Erythroblast (primary cell): ENCODE data around the gene SIGLEC5.
"Not testable (repeated sequence)": the region's sequence is repeated elsewhere in the genome, so short reads cannot be mapped to it uniquely, and the experiment has no call there.

ENCODE experiments used
- DNase-seq, 2 experiments: peaks; one replicate each; lab custom pipeline; 2025; lab: John Stamatoyannopoulos, UW
- GATA1 ChIP-seq: IDR thresholded peaks from 2 replicates; pipeline ENCODE4 v1.6.1; 2011; ENCODE audit warnings: low read depth, mild to moderate bottlenecking, control low read depth, low read length, moderate library complexity
- POLR2A ChIP-seq: IDR thresholded peaks from 2 replicates; pipeline ENCODE4 v1.6.1; 2011; ENCODE audit warnings: mild to moderate bottlenecking, low read length

The SIGLEC5 gene

GRCh38 chr19:51630315-51630714 is at the start of gene SIGLEC5:
TSS of gene SIGLEC5 (minus strand) at chr19:51630401. CDS start at chr19:51630335, 66 bp downstream.
- DNase-seq, result not testable (repeated sequence)

- TF ChIP-seq GATA1 (no peak), POLR2A (no peak)
- no peak for DNase-seq
Measured at GRCh38 chr19:51676566-51677083, 46.4 kb upstream of the SIGLEC5 start.

GRCh38 chr19:51675911-51676565 is 45.8 kb upstream of the SIGLEC5 start:
- peak; percentile 54 to 66 for DNase-seq

- DNase-seq, result no peak
- no peak for TF ChIP-seq GATA1
Measured at GRCh38 chr19:51668216-51668615, 38.0 kb upstream of the SIGLEC5 start.

GRCh38 chr19:51664997-51665396 is 34.8 kb upstream of the SIGLEC5 start:
- DNase-seq, result no peak
- TF ChIP-seq POLR2A, result no peak
- TF ChIP-seq GATA1, result no peak

- TF ChIP-seq POLR2A, result no peak
- no peak for TF ChIP-seq GATA1
- DNase-seq, result no peak
Measured at GRCh38 chr19:51664131-51664530, 33.9 kb upstream of the SIGLEC5 start.

- no peak for DNase-seq
- no peak for TF ChIP-seq POLR2A
- no peak for TF ChIP-seq GATA1
Measured at GRCh38 chr19:51663650-51664049, 33.4 kb upstream of the SIGLEC5 start.

GRCh38 chr19:51660975-51661600 is 30.9 kb upstream of the SIGLEC5 start:
- TF ChIP-seq POLR2A, result no peak
- no peak for TF ChIP-seq GATA1
- peak; percentile 73 to 89 for DNase-seq

GRCh38 chr19:51654783-51655182 is 24.6 kb upstream of the SIGLEC5 start:
- DNase-seq, result no peak
- TF ChIP-seq GATA1 (no peak), POLR2A (no peak)

GRCh38 chr19:51653162-51653561 is 23.0 kb upstream of the SIGLEC5 start:
- TF ChIP-seq POLR2A (no peak), GATA1 (no peak)
- DNase-seq, result no peak

- TF ChIP-seq POLR2A, result no peak
- no peak for TF ChIP-seq GATA1
- DNase-seq, result no peak
Measured at GRCh38 chr19:51652266-51652665, 22.1 kb upstream of the SIGLEC5 start.

GRCh38 chr19:51651216-51651846 is 21.1 kb upstream of the SIGLEC5 start:
- TF ChIP-seq POLR2A, result no peak
- TF ChIP-seq GATA1, result no peak
- DNase-seq, result no peak

- no peak for DNase-seq
- no peak for TF ChIP-seq POLR2A
- TF ChIP-seq GATA1, result no peak
Measured at GRCh38 chr19:51647318-51647717, 17.1 kb upstream of the SIGLEC5 start.

- not testable (repeated sequence) for DNase-seq
Measured at GRCh38 chr19:51646730-51647129, 16.5 kb upstream of the SIGLEC5 start, which contains the start of gene SIGLEC14. TSS of gene SIGLEC14 (minus strand) at chr19:51646825. CDS start at chr19:51646759, 66 bp downstream.
